HG03060 (cell line): ENCODE data around the gene EIF4A3.

Experiments
- ATAC-seq: cut with Tn5 transposase; IDR thresholded peaks from one replicate; pipeline ENCODE4 v1.9.1; 2021; ENCODE audit warnings: low read depth, moderate number of reproducible peaks; ENCODE audit not compliant: unreplicated experiment

Gene EIF4A3

GRCh38 chr17:80115159-80115558 is 31.8 kb downstream of the EIF4A3 start:
- no peak for ATAC-seq

GRCh38 chr17:80114758-80115157 is 32.2 kb downstream of the EIF4A3 start:
- no peak for ATAC-seq

- ATAC-seq, result no peak
These were observed 33.9 kb downstream of the EIF4A3 start for GRCh38 chr17:80113033-80113484.

DNA sequence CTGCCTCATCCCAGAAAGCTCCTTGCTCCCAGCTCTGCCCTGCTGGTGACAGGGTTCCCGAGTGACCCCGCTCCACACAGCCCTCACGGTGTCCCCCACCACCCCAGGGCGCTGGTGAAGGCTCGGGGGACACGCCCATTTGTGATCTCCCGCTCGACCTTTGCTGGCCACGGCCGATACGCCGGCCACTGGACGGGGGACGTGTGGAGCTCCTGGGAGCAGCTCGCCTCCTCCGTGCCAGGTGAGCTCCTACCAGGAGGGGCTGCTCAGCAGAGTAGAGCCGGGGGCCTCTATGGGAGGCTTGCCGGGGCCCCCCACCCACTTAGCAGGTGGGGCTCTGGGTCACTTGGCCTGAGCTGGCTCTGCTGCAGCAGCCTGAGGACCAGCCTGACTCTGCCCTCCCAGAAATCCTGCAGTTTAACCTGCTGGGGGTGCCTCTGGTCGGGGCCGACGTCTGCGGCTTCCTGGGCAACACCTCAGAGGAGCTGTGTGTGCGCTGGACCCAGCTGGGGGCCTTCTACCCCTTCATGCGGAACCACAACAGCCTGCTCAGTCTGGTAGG is 34.4 kb downstream of the EIF4A3 start:
- ATAC-seq, result no peak

DNA sequence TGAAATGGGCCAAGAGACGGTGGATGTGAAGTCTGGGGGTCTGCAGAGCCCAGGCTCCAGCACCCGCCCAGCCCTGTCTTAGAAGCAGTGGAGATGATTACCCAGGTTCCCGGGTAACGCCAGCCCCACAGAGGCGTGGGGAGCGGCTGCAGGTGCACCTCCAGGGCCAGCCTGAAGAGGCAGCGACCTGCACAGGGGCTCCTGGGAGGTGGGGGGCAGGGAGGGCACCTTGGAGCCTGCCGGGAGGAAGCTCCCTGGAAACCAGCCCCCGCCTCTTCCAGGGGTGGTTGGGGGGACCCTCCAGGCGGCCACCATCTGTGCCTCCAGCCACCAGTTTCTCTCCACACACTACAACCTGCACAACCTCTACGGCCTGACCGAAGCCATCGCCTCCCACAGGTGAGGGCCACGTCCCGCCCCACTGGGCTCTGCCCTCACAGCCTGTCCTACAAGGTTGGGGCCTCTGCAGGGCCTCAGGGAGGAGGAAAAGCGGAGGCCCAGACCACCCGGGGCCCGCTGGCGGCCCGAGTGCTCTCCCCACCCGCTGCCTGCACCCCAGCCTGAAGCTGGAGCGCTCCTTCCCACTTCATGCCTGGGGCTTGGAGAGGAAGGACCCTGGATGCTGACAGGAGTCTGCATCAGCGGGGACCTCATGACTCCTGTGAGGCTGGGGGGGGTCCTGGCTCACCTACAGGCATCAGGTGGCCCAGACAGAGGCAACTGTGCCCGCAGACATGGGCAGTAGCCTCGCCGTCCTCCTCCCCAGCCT is 35.0 kb downstream of the EIF4A3 start:
- no peak for ATAC-seq

- ATAC-seq, result no peak
These were observed 35.8 kb downstream of the EIF4A3 start for GRCh38 chr17:80110927-80111701.

GRCh38 chr17:80110447-80110812 is 36.5 kb downstream of the EIF4A3 start:
- ATAC-seq, result no peak

GRCh38 chr17:80109713-80110446 is 37.0 kb downstream of the EIF4A3 start:
- no peak for ATAC-seq

DNA sequence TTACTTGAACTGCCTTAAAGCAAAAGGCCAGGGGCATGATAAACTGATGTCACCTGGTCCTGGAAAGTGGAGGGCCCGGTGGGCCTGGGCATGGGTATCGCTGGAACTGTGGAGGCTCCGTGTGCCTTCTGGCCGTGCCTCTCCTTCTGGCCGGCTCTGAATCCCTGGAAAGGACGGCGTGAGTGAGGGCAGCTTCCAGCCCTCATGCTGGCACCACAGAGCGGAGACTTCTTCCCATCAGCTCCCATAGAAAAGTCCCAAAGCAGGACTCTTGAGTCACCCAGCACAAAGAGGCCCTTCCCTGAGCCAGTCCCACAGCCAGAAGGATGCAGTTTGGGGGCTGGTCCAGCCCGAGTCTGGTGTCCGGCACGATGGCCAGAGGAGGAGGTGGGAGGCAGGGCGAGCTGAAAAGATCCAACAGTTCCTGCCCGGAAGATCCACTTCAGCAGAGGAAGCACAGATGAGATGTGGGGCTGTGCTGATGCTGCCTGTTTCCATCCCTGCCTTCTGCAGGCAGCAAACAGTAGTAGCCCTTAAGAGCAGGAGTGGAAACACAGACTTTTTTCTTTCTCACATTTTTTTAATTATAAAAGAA is 37.8 kb downstream of the EIF4A3 start:
- no peak for ATAC-seq

- ATAC-seq, result no peak
These were observed 38.6 kb downstream of the EIF4A3 start for GRCh38 chr17:80108036-80108971.

DNA sequence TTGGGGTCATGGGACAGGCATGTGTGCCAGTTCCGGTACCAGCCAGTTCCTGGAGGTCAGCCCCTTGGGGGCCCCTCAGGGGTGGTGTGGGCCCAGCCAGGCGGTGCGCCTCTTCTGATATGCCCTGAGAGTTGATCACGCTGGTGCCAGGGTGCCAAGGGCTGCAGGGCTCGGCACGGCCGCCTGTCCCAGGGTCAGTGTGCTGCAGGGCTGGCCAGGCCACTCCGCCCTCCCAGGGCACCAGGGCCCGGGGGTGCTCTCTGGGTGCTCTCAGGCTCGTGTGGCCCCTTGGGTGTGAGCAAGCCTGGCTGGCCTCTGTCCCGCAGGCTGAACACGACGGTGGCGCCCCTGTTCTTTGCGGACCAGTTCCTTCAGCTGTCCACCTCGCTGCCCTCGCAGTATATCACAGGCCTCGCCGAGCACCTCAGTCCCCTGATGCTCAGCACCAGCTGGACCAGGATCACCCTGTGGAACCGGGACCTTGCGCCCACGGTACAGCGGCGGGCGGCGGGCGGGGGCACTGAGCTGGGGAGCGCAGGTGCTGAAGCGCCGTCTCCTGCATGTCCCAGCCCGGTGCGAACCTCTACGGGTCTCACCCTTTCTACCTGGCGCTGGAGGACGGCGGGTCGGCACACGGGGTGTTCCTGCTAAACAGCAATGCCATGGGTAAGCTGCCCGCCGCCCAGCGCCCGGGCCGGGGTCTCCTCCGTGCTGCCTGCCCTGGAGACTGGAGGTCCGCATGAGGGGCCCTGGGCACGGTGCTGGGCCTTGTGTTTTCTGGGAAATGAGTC is 39.5 kb downstream of the EIF4A3 start:
- ATAC-seq, result no peak

DNA sequence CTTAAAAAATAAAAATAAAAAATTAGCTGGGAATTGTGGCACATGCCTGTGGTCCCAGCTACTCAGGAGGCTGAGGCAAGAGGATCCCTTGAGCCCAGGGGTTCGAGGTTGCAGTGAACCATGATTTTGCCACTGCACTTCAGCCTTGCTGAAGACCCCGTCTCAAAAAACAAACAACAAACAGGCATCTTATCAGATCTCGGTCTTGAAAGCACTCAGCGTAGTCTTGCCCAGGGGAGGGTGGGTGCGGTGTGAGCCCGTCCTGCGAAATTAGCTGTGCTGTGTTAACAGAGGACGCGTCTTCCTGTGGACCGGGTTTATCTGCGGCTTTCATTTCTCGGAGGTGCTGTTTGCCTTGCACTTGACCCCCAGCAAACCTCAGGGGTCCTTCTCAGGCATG is 40.2 kb downstream of the EIF4A3 start:
- no peak for ATAC-seq

- ATAC-seq, result no peak
These were observed 40.8 kb downstream of the EIF4A3 start for GRCh38 chr17:80106176-80106575.

DNA sequence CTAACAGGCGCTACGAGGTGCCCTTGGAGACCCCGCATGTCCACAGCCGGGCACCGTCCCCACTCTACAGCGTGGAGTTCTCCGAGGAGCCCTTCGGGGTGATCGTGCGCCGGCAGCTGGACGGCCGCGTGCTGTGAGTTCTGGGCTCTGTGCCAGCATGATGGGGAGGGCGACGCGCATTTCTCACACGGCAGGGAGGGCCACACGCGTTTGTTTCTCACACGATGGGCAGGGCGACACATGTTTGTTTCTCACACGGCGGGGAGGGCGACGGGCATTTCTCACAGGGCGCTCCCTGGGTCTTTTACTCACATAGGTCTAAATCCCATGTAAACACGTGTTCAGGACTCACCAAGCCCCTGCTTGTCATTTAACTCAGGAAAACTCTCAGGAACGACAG is 41.2 kb downstream of the EIF4A3 start:
- no peak for ATAC-seq

DNA sequence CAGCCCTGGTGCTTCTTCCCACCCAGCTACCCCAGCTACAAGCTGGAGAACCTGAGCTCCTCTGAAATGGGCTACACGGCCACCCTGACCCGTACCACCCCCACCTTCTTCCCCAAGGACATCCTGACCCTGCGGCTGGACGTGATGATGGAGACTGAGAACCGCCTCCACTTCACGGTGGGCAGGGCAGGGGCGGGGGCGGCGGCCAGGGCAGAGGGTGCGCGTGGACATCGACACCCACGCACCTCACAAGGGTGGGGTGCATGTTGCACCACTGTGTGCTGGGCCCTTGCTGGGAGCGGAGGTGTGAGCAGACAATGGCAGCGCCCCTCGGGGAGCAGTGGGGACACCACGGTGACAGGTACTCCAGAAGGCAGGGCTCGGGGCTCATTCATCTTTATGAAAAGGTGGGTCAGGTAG is 42.0 kb downstream of the EIF4A3 start:
- no peak for ATAC-seq

DNA sequence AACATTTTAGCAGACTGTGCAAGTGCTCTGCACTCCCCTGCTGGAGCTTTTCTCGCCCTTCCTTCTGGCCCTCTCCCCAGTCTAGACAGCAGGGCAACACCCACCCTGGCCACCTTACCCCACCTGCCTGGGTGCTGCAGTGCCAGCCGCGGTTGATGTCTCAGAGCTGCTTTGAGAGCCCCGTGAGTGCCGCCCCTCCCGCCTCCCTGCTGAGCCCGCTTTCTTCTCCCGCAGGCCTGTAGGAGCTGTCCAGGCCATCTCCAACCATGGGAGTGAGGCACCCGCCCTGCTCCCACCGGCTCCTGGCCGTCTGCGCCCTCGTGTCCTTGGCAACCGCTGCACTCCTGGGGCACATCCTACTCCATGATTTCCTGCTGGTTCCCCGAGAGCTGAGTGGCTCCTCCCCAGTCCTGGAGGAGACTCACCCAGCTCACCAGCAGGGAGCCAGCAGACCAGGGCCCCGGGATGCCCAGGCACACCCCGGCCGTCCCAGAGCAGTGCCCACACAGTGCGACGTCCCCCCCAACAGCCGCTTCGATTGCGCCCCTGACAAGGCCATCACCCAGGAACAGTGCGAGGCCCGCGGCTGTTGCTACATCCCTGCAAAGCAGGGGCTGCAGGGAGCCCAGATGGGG is 42.5 kb downstream of the EIF4A3 start:
- ATAC-seq, result no peak

DNA sequence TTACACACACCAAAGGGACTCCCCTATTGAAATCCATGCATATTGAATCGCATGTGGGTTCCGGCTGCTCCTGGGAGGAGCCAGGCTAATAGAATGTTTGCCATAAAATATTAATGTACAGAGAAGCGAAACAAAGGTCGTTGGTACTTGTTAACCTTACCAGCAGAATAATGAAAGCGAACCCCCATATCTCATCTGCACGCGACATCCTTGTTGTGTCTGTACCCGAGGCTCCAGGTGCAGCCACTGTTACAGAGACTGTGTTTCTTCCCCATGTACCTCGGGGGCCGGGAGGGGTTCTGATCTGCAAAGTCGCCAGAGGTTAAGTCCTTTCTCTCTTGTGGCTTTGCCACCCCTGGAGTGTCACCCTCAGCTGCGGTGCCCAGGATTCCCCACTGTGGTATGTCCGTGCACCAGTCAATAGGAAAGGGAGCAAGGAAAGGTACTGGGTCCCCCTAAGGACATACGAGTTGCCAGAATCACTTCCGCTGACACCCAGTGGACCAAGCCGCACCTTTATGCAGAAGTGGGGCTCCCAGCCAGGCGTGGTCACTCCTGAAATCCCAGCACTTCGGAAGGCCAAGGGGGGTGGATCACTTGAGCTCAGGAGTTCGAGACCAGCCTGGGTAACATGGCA is 43.4 kb downstream of the EIF4A3 start:
- no peak for ATAC-seq
